Left lung (tissue), 10 donors: ENCODE data around the gene CCKAR. TPM values are rescaled to one million over a fixed set of nuclear protein-coding genes. Genes with fewer than 3 reads are reported as not detected.

Source experiments
- ATAC-seq: fragments of 200-7000 bp; cut with Tn5 transposase; one replicate; pipeline ENCODE4 v1.9.1; 2020; ENCODE audit warnings: moderate library complexity
- DNase-seq, 4 donors: peaks; one replicate each; pipeline ENCODE4 v3.0.0-alpha.2; 2013 to 2020
- H3K27ac ChIP-seq, 2 donors: fragments of 200-600 bp; sonication (generic) in 1 of 2; one replicate each; pipeline versions ENCODE4 v1.5.0 to v1.8.0; 2020 to 2021
- H3K27me3 ChIP-seq, 2 donors: fragments of 200-600 bp; sonication (generic) in 1 of 2; one replicate each; pipeline versions ENCODE4 v1.5.0 to v1.8.0; 2020 to 2021
- H3K36me3 ChIP-seq, 2 donors: fragments of 200-600 bp; sonication (generic) in 1 of 2; one replicate each; pipeline versions ENCODE4 v1.5.0 to v1.8.0; 2020 to 2021
- H3K4me1 ChIP-seq, 2 donors: fragments of 200-600 bp; one replicate each; pipeline ENCODE4 v1.8.0; 2021
- H3K4me3 ChIP-seq, 2 donors: fragments of 200-600 bp; sonication (generic) in 1 of 2; one replicate each; pipeline versions ENCODE4 v1.5.0 to v1.8.0; 2020 to 2021; ENCODE audit warnings: mild to moderate bottlenecking in 1 of 2
- H3K9me3 ChIP-seq, 2 donors: fragments of 200-600 bp; sonication (generic) in 1 of 2; one replicate each; pipeline versions ENCODE4 v1.5.0 to v1.8.0; 2020 to 2021
- CTCF ChIP-seq, 2 donors: fragments of 200-600 bp; sonication (generic) in 1 of 2; IDR thresholded peaks; one replicate each; pipeline versions ENCODE4 v1.5.0 to v1.8.0; 2021; ENCODE audit warnings: antibody characterized with exemption in 2 of 2
- intact Hi-C, 2 donors: fragments of 100-400 bp; cut with DNase I; formaldehyde crosslinking; loops; one replicate each; pipeline versions ENCODE4 v1.11.2 to v1.14.2; 2022
- polyA plus RNA-seq, 6 donors: library from polyadenylated mRNA; unstranded; fragments of 120-200 nt; gene quantifications; one replicate each; pipeline ENCODE4 v1.2.1, GENCODE V29; 2013; ENCODE audit not compliant: insufficient read length in 6 of 6
- total RNA-seq, 2 donors: library from RNA; stranded (reverse); fragmentation: NEBNext Ultra II Directional; extraction: Animal tissue kit (Norgen Biotek cat#: 25700); gene quantifications; one replicate each; pipeline ENCODE4 v1.2.1, GENCODE V29; 2021
- donor health status: DM: no; HTN: yes; CAD: no.
- donor health status: DM: no; HTN: no; CAD: no.

Gene CCKAR
- total and polyA plus RNA-seq, 8 donors = 0.10 to 3.0 (median 0.35) TPM; not detected in 3

GRCh38 chr4:26515936-26516335, 25.7 kb upstream of the CCKAR start:
- Histone ChIP-seq H3K27ac (no peak overlapping the region), H3K27me3 (no peaks in the 10 kb centered on the region), H3K4me3 (no peak overlapping the region), H3K9me3 (no peaks in the 10 kb centered on the region), H3K36me3 (no peaks in the 10 kb centered on the region), H3K4me1 (no peaks in the 10 kb centered on the region)
- intact Hi-C loops = no loop called here
- DNase-seq = no peak
- no peak for ATAC-seq
- TF ChIP-seq CTCF (IDR thresholded peaks at IDR 0.05) = no peak

- ATAC-seq (no peak), DNase-seq (peak in 1 of 4 donors; percentile 18)
- no peaks in the 10 kb centered on the region for H3K27me3 ChIP-seq
- no peaks in the 10 kb centered on the region for H3K36me3 ChIP-seq
- H3K9me3 ChIP-seq = no peaks in the 10 kb centered on the region
- H3K4me3 ChIP-seq = no peak overlapping the region
- TF ChIP-seq CTCF (IDR thresholded peaks at IDR 0.05) = no peak
- no peak overlapping the region for H3K27ac ChIP-seq
- intact Hi-C loops = no loop called here
- H3K4me1 ChIP-seq = no peaks in the 10 kb centered on the region
These were observed 20.2 kb upstream of the CCKAR start for GRCh38 chr4:26510334-26510964.

- Histone ChIP-seq H3K27ac (no peak overlapping the region), H3K9me3 (no peaks in the 10 kb centered on the region), H3K4me1 (no peaks in the 10 kb centered on the region), H3K27me3 (no peaks in the 10 kb centered on the region), H3K36me3 (no peaks in the 10 kb centered on the region), H3K4me3 (no peak overlapping the region)
- no peak for ATAC-seq
- no peak for TF ChIP-seq CTCF (IDR thresholded peaks at IDR 0.05)
- no peak for DNase-seq
- intact Hi-C loops = no loop called here
These were observed 19.5 kb upstream of the CCKAR start for GRCh38 chr4:26509681-26510333.

- no peak for TF ChIP-seq CTCF (IDR thresholded peaks at IDR 0.05)
- Histone ChIP-seq H3K4me1 (no peaks in the 10 kb centered on the region), H3K27ac (no peak overlapping the region), H3K36me3 (no peaks in the 10 kb centered on the region), H3K27me3 (no peaks in the 10 kb centered on the region), H3K9me3 (no peaks in the 10 kb centered on the region), H3K4me3 (no peak overlapping the region)
- ATAC-seq = no peak
- no peak for DNase-seq
- intact Hi-C loops = no loop called here
These were observed 17.0 kb upstream of the CCKAR start for GRCh38 chr4:26507286-26507685.

- Histone ChIP-seq H3K4me3 (no peak overlapping the region), H3K9me3 (peaks cover 0 to 8% of the 10 kb centered on the region in 2 donors), H3K4me1 (no peaks in the 10 kb centered on the region), H3K36me3 (no peaks in the 10 kb centered on the region), H3K27me3 (no peaks in the 10 kb centered on the region), H3K27ac (no peak overlapping the region)
- DNase-seq = no peak
- no peak for TF ChIP-seq CTCF (IDR thresholded peaks at IDR 0.05)
- intact Hi-C loops = no loop called here
- no peak for ATAC-seq
These were observed 13.6 kb upstream of the CCKAR start for GRCh38 chr4:26503844-26504243.
